ENCODE measurements around the gene TTC23. TPM values are rescaled to one million over a fixed set of nuclear protein-coding genes. Genes with fewer than 3 reads are reported as not detected.

Gene TTC23
- total and polyA plus RNA-seq, 2 donors (not counting 3 experiments of a cell fraction or from before 2014, with no cell fraction given) = 4.1 to 27.3 TPM

DNA sequence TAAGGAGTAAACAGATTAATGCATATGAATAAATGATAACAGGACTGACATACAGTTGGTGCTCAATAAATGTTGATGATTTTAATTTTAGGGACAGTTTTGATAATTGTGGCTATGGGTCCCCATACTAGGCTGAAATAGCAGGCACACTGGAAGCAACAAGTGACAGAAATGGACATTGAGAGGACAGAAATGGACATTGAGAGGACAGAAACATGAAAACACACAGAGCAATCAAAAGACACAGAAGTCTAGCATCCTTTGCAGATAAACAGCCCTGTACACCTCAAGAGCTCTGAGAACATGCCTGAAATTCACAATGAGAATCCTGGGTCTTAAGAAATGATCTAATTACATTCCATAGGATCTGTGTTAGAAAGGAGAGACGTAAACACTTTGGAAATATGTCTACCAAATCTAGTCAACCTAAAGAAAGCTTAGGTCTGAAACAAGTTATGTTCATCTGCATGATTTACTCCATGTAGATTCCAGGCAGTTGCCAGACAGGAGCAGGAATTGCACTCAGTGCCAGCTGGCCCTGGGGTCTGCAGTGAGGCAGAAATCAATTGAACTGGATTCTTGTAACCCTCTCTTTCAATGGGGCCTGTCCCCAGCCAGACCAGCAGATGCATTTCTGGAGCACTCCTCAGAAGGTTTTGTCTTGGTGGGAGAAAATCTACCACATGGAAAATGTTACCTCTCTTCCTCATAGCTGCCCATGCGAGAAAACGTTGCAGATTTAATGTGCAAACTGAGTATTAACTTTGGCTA is 84.2 kb downstream of the TTC23 start:
- H3K9ac ChIP-seq (replicated peaks; ENCODE audit: extremely low read depth, insufficient read depth, low read length) = no peak overlapping the region
- no peak overlapping the region for H3K4me2 ChIP-seq (ENCODE audit: insufficient read depth, low read length)
- CTCF ChIA-PET = interaction anchor here (1.0 to 1.2 kb wide), 3 partner anchors 16 to 65 kb away, joined by 4 to 5 read pairs (median 4); no protein-coding TSS in a partner anchor
- no peaks in the 10 kb centered on the region for H3K9me3 ChIP-seq (replicated peaks; ENCODE audit: control insufficient read depth, insufficient read depth, low read length)
- DNase-seq (ENCODE audit: low read depth, low spot score) (no peak), FAIRE-seq (no peak)
- H3K9me1 ChIP-seq (replicated peaks; ENCODE audit: control insufficient read depth, extremely low read depth, insufficient read depth, low read length) = no peaks in the 10 kb centered on the region
- H3K27me3 ChIP-seq (ENCODE audit: control insufficient read depth in 2 of 2, insufficient read depth in 2 of 2, low read length in 2 of 2) = no peaks in the 10 kb centered on the region
- H4K20me1 ChIP-seq (replicated peaks; ENCODE audit: control insufficient read depth, extremely low read depth, insufficient read depth, low read length) = no peaks in the 10 kb centered on the region
- POLR2A ChIA-PET = no interaction called here
- peaks cover 13% of the 10 kb centered on the region for H3K4me1 ChIP-seq (ENCODE audit: control insufficient read depth, extremely low read depth, insufficient read depth, low read length)
- H3K36me3 ChIP-seq (ENCODE audit: control insufficient read depth in 2 of 2, extremely low read depth in 1 of 2, insufficient read depth in 2 of 2, low read length in 2 of 2) = no peaks in the 10 kb centered on the region
- intact Hi-C loops (cut with micrococcal nuclease) (no loop called here), dilution Hi-C loops (cut with MboI; ENCODE audit: extremely low pct_ligation_motif_present, low sequenced_read_pairs) (no loop called here)
- no peak overlapping the region for H2AFZ ChIP-seq (ENCODE audit: low read depth, low read length)
- H3K79me2 ChIP-seq (ENCODE audit: control insufficient read depth, insufficient read depth, low read length) = no peaks in the 10 kb centered on the region
- no peak overlapping the region for H3K4me3 ChIP-seq (replicated peaks in 1 of 3; ENCODE audit: insufficient read depth in 1 of 3, low read depth in 1 of 3, low read length in 3 of 3)
- H3K27ac ChIP-seq (ENCODE audit: insufficient read depth, low read depth, low read length) = no peak overlapping the region
- TF ChIP-seq, protein P1, sequence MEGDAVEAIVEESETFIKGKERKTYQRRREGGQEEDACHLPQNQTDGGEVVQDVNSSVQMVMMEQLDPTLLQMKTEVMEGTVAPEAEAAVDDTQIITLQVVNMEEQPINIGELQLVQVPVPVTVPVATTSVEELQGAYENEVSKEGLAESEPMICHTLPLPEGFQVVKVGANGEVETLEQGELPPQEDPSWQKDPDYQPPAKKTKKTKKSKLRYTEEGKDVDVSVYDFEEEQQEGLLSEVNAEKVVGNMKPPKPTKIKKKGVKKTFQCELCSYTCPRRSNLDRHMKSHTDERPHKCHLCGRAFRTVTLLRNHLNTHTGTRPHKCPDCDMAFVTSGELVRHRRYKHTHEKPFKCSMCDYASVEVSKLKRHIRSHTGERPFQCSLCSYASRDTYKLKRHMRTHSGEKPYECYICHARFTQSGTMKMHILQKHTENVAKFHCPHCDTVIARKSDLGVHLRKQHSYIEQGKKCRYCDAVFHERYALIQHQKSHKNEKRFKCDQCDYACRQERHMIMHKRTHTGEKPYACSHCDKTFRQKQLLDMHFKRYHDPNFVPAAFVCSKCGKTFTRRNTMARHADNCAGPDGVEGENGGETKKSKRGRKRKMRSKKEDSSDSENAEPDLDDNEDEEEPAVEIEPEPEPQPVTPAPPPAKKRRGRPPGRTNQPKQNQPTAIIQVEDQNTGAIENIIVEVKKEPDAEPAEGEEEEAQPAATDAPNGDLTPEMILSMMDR (IDR thresholded peaks at IDR 0.05; ENCODE audit: extremely low read depth in 1 of 2, insufficient read depth in 1 of 2, low read depth in 1 of 2, low read length in 2 of 2) = no peak
- TF ChIP-seq EZH2 (IDR thresholded peaks at IDR 0.05; ENCODE audit: borderline replicate concordance, low read depth, low read length, severe bottlenecking) = no peak
- no peak for TF ChIP-seq POLR2A (IDR thresholded peaks at IDR 0.05; ENCODE audit: low read depth, low read length)
- TF ChIP-seq FOS (IDR thresholded peaks at IDR 0.05; ENCODE audit: borderline replicate concordance, insufficient read depth, low read length) = no peak
- TF ChIP-seq POLR2AphosphoS5 (IDR thresholded peaks at IDR 0.05; ENCODE audit: insufficient read depth, low read depth, low read length) = no peak
- TF ChIP-seq, protein P2, sequence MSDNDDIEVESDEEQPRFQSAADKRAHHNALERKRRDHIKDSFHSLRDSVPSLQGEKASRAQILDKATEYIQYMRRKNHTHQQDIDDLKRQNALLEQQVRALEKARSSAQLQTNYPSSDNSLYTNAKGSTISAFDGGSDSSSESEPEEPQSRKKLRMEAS (IDR thresholded peaks at IDR 0.05; ENCODE audit: insufficient read depth, insufficient read length) = no peak
- no TSS peak for BruUV-seq (replicated peaks)

Data from endothelial cell of umbilical vein (primary cell).